Stimulated activated CD8-positive, alpha-beta memory T cell treated with anti-CD3 and anti-CD28 coated beads, Interleukin-4, amount 100 ng/mL, for 1 hour (primary cell): Measurements from ENCODE around the gene PICALM.

Experiments used
- DNase-seq, 2 donors: peaks; one replicate each; pipeline ENCODE4 v3.0.0-alpha.2; 2020; ENCODE audit warnings: low read depth in 2 of 2, low spot score in 1 of 2

PICALM gene

GRCh38 chr11:86079421-86079820 lies 10.5 kb upstream of the PICALM start:
- no peak for DNase-seq

GRCh38 chr11:86073948-86074347 lies 5.1 kb upstream of the PICALM start:
- no peak for DNase-seq

DNA sequence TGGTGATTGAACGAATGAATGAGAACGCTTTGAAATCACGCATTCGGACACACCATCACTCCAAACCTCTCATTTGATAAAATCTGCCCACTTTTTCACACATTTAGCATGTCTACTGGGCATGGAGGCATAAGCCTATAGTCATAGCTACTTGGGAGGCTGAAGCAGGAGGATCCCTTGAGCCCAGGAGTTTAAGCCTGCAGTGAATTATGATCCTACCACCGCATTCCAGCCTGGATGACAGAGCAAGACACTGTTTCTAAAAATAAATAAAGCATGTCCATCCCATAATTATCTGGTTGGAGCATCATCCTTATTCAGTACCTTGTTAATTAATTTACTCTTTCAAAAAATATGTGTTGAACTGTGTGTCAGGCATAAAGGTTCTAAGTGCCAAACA lies 3.3 kb upstream of the PICALM start:
- DNase-seq: no peak

DNA sequence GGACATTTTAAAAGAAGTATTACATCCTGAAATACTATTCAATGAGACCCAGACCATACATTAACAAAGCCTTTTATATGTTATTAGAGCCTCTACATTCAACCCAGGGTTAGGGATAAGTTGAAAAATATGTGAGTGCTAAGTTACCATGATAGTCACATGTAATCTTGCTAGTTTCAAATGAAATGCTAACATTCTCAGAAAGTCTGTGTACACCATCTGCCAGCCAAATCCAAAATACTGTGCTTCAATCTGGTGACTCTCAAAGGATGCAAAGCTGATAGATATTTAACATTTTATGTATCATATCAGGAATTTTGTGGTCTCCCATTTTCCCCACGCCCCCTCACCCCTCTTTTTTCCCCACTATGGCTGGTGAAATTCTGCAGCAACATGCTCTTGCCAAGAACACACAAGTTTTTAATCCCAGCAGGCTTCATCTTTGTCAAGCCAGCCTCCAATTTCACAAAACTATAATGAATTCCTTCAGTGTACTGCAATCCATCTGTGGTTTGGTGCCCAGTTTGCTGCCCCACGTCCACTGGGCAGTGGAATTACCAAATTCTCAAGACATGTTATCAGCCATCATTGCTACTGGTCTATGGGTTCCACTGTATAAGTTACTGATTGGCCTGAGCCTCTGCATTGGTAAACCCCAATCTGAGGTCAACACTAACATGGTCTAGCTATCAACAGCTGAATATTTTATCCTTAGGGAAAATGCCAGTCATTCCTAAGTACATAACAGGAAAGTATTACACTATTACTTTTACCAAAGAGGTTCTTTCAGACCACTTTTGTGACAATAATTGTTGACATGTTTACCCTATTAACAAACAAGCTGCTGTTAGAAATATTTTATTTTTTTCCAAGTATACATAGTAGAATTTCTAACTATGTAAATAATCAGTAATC lies 1.5 kb upstream of the PICALM start:
- DNase-seq: no peak

DNA sequence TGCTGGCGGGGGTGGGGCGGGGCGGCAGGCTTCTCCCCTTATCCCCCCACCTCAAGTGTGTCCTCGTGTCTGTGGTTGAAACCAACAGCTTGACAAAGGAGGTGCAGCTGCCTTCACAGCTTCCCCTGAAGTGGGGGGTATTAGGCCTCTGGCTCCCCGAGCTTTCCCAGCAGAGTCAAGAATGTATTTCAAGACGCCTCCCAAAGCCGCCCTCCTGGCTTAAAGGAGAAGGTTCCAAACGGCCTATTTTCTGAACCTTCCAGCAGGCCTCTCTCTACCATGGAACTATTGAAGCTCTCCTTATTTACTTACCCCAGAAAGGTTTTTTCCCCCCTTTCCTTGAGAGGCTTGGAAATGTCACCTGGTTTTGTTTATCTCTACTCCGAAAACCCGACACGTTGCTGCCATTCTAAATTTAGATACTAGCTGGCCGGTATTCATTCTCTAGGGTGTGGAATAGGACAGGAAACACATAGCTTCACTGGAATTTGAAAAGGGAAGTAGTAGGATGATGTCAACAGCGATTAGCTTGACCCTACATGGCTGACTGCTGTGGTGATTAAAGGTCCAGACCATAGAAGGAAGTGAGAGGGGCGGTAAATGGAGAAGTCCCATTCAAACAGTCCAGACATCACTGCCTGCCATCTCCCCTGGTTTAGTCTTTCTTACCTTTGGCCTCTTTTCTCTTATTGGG lies 671 bp upstream of the PICALM start:
- DNase-seq: no peak

- DNase-seq: peak in 1 of 2 donors; percentile 7
These were observed 579 bp downstream of the PICALM start for GRCh38 chr11:86068138-86068871.

DNA sequence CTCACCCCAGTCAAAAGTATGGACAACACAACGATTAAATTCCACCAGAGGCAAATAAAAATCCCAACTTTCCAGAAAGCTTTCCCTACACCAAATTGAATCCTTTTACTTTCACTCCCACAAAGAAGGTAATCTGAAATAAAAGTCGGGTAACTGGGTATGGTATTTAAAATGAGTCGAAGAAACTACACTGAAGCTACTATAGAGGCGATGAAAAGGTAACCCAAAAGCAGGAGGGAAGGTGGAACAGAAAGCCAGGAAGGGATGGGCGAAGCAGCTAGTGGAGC lies 1.1 kb downstream of the PICALM start:
- no peak for DNase-seq

DNA sequence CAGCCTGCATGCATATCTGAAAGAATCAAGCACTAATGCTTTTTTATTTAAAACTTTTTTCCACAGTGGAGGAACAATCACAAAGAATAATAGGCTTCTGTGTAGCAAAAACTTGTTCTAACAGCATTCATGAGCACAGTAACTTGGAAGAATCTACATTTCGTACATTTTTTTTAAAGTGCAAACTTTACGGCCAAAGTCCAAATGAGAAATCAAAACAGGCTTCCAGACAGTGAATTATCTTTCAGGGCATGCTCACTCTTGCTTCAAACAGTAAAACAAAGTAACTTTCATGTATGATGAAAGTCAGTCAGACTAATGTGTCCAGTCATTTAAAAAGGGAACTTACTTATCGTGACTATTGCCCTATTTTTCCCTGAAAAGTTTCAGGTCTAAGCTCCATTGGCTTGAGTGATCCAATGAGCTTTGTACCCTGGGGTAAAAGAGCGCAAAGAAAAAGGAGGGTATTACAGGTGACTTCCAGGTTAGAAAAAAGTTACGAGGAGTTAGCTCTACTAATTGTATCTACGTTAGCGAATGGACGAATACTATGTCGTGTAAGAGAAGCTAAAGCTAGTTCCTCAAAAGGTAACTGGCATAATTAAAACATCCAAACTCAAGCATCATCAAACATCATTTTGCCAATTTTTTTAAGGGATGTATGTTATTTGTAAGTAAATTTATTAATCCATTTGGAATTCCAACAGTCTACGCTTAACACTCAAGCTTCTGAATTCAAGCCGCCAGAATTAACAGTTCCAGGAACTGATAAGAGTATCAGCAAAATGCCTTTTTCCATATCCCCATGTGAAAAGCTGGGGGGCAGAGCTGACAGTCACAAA lies 1.7 kb downstream of the PICALM start:
- DNase-seq: no peak

DNA sequence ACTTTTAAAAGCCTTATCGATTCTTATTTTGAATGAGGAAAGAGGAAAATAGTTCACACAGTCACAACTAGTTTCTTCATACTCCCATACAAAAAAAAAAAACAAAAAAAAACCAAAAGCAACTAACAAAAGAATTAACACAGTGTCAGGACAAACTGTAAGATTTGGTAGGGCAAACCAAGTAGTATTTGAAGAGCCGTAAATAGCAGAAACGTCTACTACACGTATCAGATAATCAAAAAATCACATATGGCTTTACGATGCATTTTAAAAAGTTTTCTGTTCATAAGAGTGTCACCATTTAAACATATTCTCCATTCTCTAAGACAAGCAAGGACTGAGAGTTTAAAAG lies 2.3 kb downstream of the PICALM start:
- no peak for DNase-seq

DNA sequence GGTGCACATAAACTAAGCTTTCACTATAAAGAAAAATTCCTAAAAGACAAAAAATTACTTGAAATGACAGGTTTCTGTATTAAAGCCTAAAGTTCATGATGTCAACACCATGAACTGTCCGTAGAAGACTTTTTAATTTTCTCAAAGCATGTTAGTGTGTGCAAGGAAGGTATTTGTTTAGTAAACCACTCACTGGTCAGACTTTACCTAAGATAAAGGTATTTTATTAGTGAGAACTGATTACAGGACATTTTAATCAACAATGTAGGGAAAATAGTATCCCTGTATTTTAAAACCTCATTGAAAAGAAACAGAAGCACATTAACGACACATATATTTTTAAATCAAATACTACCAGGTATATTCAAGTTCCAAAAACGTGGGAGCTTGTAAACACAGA lies 2.9 kb downstream of the PICALM start:
- DNase-seq: no peak

DNA sequence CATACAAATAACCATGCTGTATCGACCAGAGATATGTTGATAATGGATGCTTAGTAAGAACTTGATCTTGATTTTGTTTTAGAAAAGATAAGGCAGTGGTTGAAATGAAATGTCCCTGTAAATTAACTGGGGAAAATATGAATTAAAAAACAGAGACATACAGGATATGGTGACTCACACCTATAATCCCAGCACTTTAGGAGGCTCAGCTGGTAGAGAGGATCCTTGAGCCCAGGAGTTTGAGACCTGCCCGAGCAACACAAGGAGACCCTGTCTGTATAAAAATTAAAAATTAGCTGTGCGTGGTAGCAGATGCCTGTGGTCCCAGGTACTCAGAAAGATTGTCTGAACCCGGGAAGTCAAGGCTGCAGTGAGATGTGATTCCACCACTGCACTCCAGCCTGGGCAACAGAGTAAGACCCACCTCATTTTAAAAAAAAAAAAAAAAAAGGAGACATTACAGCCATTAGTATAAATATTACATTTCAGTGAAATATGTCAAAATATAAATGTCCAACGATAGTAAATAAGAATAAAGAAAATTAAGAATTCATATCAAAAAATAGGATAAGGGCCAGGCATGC lies 4.6 kb downstream of the PICALM start:
- DNase-seq: no peak

DNA sequence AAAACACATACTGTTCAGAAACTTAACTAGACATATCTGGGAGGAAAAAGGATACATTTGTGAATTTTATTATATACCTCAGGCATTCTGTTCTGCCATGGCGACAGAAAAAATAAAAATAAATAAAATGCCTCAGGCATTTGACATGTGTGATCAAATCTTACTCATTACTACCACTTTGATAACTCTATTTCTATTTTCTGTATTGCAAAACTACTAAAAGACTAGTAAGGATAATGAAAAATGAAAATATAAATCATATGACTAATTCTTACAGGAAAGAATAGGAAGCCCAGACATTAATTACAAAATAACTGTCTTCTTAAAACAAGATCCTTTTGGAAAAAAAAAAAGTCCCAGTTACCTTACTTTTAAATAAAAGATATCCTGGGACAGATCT lies 5.3 kb downstream of the PICALM start:
- no peak for DNase-seq

GRCh38 chr11:86062719-86063118 lies 6.2 kb downstream of the PICALM start:
- DNase-seq: no peak

GRCh38 chr11:86061483-86062205 lies 7.2 kb downstream of the PICALM start:
- no peak for DNase-seq

GRCh38 chr11:86060544-86060943 lies 8.3 kb downstream of the PICALM start:
- no peak for DNase-seq

DNA sequence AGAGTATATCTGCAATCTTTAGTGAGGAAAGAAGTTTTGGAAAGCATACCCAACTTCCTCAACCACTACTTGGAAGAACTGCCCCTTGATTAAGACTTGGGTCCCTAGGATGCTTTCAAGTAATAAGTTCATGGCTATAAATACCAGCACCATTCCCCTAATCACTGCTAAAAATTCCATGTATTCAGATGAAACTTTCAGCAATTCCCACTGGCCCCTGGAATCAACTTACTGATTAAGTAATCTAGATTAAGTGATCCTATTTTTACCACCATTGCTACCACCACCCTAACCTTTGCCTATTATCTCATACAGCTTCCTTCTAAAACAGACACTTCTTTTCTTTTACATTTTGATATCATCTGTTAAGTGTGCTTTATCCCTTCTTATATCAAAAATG lies 10.5 kb downstream of the PICALM start:
- DNase-seq: no peak

DNA sequence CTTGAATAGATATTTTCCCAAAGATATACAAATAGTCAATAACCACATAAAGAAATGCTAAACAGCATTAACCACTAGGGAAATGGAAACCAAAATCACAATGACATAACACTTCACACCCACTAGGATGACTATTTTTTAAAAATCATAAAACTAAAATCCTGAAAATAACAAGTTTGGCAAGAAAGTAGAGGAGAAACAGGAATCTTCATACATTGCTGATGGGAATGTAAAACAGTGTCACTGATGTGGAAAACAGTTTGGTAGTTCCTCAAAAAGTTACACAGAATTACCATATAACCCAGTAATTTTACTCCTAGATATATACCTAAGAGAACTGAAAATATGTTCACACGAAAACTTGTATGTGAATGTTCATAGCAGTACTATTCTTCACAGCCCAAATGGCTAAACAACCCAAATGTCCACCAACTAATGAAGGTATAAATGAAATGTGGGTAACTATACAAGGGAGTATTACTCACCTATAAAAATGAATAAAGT lies 12.5 kb downstream of the PICALM start:
- DNase-seq: no peak

DNA sequence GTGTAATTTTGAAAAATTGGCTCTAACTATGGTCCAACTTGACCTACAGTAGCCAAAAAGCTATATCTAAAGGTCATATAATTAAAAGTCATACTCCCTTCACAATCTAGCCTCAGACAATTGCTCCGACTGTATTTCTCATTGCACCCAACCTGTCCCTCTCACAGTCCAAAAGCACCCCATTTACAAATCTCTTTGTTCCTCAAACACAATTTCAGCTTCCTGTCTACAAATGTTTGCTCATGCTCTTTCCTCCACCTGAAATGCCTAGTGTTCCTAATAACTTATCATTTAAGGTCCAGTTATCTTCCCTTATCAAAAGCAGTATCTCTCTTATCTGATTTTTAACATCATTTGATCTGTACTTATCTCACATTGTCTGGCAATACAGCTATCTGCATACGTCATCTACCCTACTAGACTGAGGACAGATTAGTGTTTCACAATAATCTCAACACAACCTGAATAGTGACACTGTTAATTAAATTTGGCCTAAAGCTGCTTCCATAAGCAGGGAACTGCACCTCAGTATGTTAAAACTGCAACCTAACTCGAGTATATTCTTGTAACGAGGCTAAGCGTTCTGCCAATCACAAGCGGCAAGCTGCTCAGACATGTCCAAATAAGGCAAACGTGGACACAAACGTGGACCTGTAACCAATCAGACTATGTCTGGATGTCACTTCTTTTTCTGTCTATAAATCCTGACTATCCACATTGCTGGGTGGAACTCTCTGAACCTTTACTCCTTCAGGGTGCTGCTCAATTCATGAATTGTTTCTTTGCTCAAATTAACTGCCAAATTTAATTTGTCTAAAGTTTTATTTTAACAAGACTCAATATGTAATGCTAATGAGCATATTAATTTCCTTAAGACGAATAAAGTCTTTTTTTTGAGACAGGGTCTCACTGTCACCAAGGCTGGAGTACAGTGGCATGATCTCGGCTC lies 15.9 kb downstream of the PICALM start:
- DNase-seq: no peak

GRCh38 chr11:86050196-86050709 lies 18.6 kb downstream of the PICALM start:
- no peak for DNase-seq
